HepG2 (cell line): ENCODE results near the gene TYMS. TPM values are rescaled to one million over a fixed set of nuclear protein-coding genes. Genes with fewer than 3 reads are reported as not detected.

Experiments
- ATAC-seq: fragments of 200-7000 bp; cut with Tn5 transposase; 3 replicates; pipeline ENCODE4 v1.9.1; 2020; ENCODE audit warnings: mild to moderate bottlenecking, moderate library complexity
- BruUV-seq: library from RNA; stranded (reverse); fragments of 400-500 nt; replicated peaks from 2 replicates; lab custom pipeline; 2021; lab: Mats Ljungman, UMichigan
- CTCF ChIA-PET: fragments of 300-600 bp; formaldehyde crosslinking; extraction: SDS; loops from one replicate; lab custom pipeline; 2021; ENCODE audit warnings: low total read pairs, inconsistent platforms, low intra/inter-chr PET ratio; lab: Yijun Ruan, JAX
- POLR2A ChIA-PET: fragments of 350-600 bp; sonication (Branson Sonifier 250); formaldehyde crosslinking; loops from one replicate; lab custom pipeline; 2020; ENCODE audit warnings: antibody characterized with exemption, inconsistent platforms; lab: Yijun Ruan, JAX
- DNase-seq: peaks from one replicate; pipeline ENCODE4 v3.0.0-alpha.2; 2015; ENCODE audit warnings: low spot score
- FAIRE-seq: peaks from 3 replicates; lab custom pipeline; 2011; peaks lifted over from hg19 to GRCh38; lab: Jason Lieb, UNC
- H2AFZ ChIP-seq: one replicate; pipeline ENCODE4 v1.6.1; 2011; ENCODE audit warnings: low read length, inconsistent platforms
- H3K27ac ChIP-seq: fragments of 300-600 bp; 3 replicates; pipeline ENCODE4 v1.8.0; 2011; ENCODE audit warnings: mixed run types, mild to moderate bottlenecking, mixed read lengths, low read length, inconsistent platforms; ENCODE audit not compliant: insufficient read depth; ENCODE audit errors: extremely low read length
- H3K27me3 ChIP-seq, 2 experiments: fragments of 200-600 bp in 1 of 2; 2 replicates in 1 of 2; 3 replicates in 1 of 2; pipeline versions ENCODE4 v1.6.0 to v1.8.0; 2011; ENCODE audit warnings: low read length in 2 of 2, mild to moderate bottlenecking in 2 of 2, moderate library complexity in 2 of 2, inconsistent platforms in 1 of 2; ENCODE audit not compliant: insufficient read depth in 2 of 2, control insufficient read depth in 1 of 2
- H3K36me3 ChIP-seq, 2 experiments: fragments of 200-600 bp in 1 of 2; replicated peaks in 1 of 2; 2 replicates in 1 of 2; 3 replicates in 1 of 2; pipeline versions ENCODE4 v1.5.1 to v1.8.0; 2011; ENCODE audit warnings: low read length in 2 of 2, inconsistent platforms in 1 of 2; ENCODE audit not compliant: insufficient read depth in 2 of 2, control insufficient read depth in 1 of 2
- H3K4me1 ChIP-seq: 2 replicates; pipeline ENCODE4 v1.5.1; 2012; ENCODE audit warnings: low read length, inconsistent platforms; ENCODE audit not compliant: insufficient read depth
- H3K4me2 ChIP-seq: 2 replicates; pipeline ENCODE4 v1.6.0; 2011; ENCODE audit warnings: low read depth, low read length, inconsistent platforms
- H3K4me3 ChIP-seq, 3 experiments: fragments of 200-600 bp in 1 of 3; sonication (generic), shearing (Covaris generic) in 1 of 3; replicated peaks in 1 of 3; 2 replicates each; pipeline ENCODE4 v1.5.1; 2011 to 2016; ENCODE audit warnings: low read length in 3 of 3, inconsistent platforms in 2 of 3, low read depth in 2 of 3, mild to moderate bottlenecking in 2 of 3, control low read depth in 1 of 3, mixed read lengths in 1 of 3; ENCODE audit not compliant: insufficient read depth in 1 of 3
- H3K79me2 ChIP-seq: one replicate; pipeline ENCODE4 v1.6.1; 2011; ENCODE audit warnings: low read length, inconsistent platforms; ENCODE audit not compliant: insufficient read depth
- H3K9ac ChIP-seq: 2 replicates; pipeline ENCODE4 v1.6.0; 2011; ENCODE audit warnings: mild to moderate bottlenecking, low read depth, low read length, inconsistent platforms; ENCODE audit not compliant: insufficient read depth
- H3K9me3 ChIP-seq: 2 replicates; pipeline ENCODE4 v1.5.1; 2012; ENCODE audit warnings: mild to moderate bottlenecking, low read length
- H4K20me1 ChIP-seq: 2 replicates; pipeline ENCODE4 v1.6.0; 2011; ENCODE audit warnings: inconsistent platforms, mild to moderate bottlenecking, low read length, moderate library complexity; ENCODE audit not compliant: insufficient read depth
- CENPT ChIP-seq: sonication (generic); formaldehyde crosslinking; IDR thresholded peaks from 2 replicates; pipeline ENCODE4 v1.8.0; 2022; ENCODE audit warnings: low read depth, mild to moderate bottlenecking, moderate library complexity, missing genetic modification reagents
- FOXP1 ChIP-seq, 2 experiments: fragments of 450-650 bp in 1 of 2; IDR thresholded peaks; 2 replicates each; pipeline ENCODE4 v1.6.1; 2017 to 2018; ENCODE audit warnings: antibody characterized with exemption in 1 of 2
- GATAD2A ChIP-seq: IDR thresholded peaks from 2 replicates; pipeline ENCODE4 v1.6.1; 2016
- KAT7 ChIP-seq: IDR thresholded peaks from 2 replicates; pipeline ENCODE4 v1.6.1; 2018; ENCODE audit warnings: borderline replicate concordance, missing compliant biosample characterization
- KLF16 ChIP-seq, 2 experiments: sonication (generic) in 1 of 2; formaldehyde crosslinking in 1 of 2; IDR thresholded peaks; 2 replicates each; pipeline versions ENCODE4 v1.6.1 to v1.8.0; 2016 to 2023; ENCODE audit warnings: missing genetic modification reagents in 2 of 2, missing compliant biosample characterization in 1 of 2
- RBFOX2 ChIP-seq: fragments of 200-400 bp; formaldehyde crosslinking; IDR thresholded peaks from 2 replicates; pipeline ENCODE4 v1.6.1; 2017; ENCODE audit warnings: low read depth, mild to moderate bottlenecking, low read length
- RFXAP ChIP-seq: sonication (generic); formaldehyde crosslinking; IDR thresholded peaks from 2 replicates; pipeline ENCODE4 v1.4.0; 2020; ENCODE audit warnings: missing genetic modification reagents, borderline replicate concordance
- SMARCC2 ChIP-seq: fragments of 450-650 bp; IDR thresholded peaks from 2 replicates; pipeline ENCODE4 v1.6.1; 2017; ENCODE audit warnings: antibody characterized with exemption, mild to moderate bottlenecking
- SP140L ChIP-seq: sonication (generic); formaldehyde crosslinking; IDR thresholded peaks from 2 replicates; pipeline ENCODE4 v1.4.0; 2020; ENCODE audit warnings: missing genetic modification reagents, borderline replicate concordance
- SP4 ChIP-seq: sonication (generic); formaldehyde crosslinking; IDR thresholded peaks from 2 replicates; pipeline ENCODE4 v1.8.1; 2023; ENCODE audit warnings: mild to moderate bottlenecking, missing genetic modification reagents
- ZFP36L1 ChIP-seq: sonication (generic); formaldehyde crosslinking; IDR thresholded peaks from 2 replicates; pipeline ENCODE4 v1.8.0; 2022; ENCODE audit warnings: mild to moderate bottlenecking, missing genetic modification reagents, moderate library complexity
- ZNF234 ChIP-seq: sonication (generic); formaldehyde crosslinking; conservative IDR thresholded peaks from 2 replicates; pipeline ENCODE4 v1.5.1; 2020; ENCODE audit warnings: mild to moderate bottlenecking, missing genetic modification reagents
- ZNF788 ChIP-seq: sonication (generic); formaldehyde crosslinking; IDR thresholded peaks from 2 replicates; pipeline ENCODE4 v1.5.0; 2020; ENCODE audit warnings: mild to moderate bottlenecking, missing genetic modification reagents, borderline replicate concordance
- WGBS: methylation state at CpG from one replicate; pipeline ENCODE4 v1.1.6; 2017; ENCODE audit warnings: low lambda C conversion rate; 5-methylcytosine and 5-hydroxymethylcytosine counted together
- in situ Hi-C: cut with HindIII; loops from 2 replicates; pipeline ENCODE4 v1.10.0; 2017; ENCODE audit warnings: low pct_unique_long_range_greater_than_20kb; ENCODE audit not compliant: extremely low pct_ligation_motif_present
- intact Hi-C: fragments of 100-400 bp; cut with micrococcal nuclease; formaldehyde crosslinking; loops from one replicate; pipeline ENCODE4 v1.10.0; 2022; ENCODE audit not compliant: unreplicated experiment
- polyA plus RNA-seq, 8 experiments: library from polyadenylated mRNA; depleted of rRNA in 3 of 8; stranded (reverse) in 7 of 8; unstranded in 1 of 8; fragments of >200 nt; fragmentation: Illumina TruSeq in 4 of 8; extraction: Trizol in 4 of 8; gene quantifications; 2 replicates each; pipeline versions ENCODE4 v1.2.1 to v1.2.3, GENCODE V29; 2011 to 2016; ENCODE audit warnings: low read depth in 4 of 8, missing spikeins in 1 of 8, mixed read lengths in 1 of 8; ENCODE audit not compliant: insufficient read depth in 1 of 8
- total RNA-seq, 5 experiments: library from RNA; depleted of rRNA; stranded (reverse); fragments of >200 nt; fragmentation: Illumina TruSeq; extraction: Trizol; gene quantifications; 2 replicates each; pipeline ENCODE4 v1.2.3, GENCODE V29; 2016; ENCODE audit warnings: low read depth in 1 of 5
- TF ChIP-seq, protein P1 (sequence below): sonication (generic); formaldehyde crosslinking; IDR thresholded peaks from 2 replicates; pipeline ENCODE4 v1.4.0; 2020; ENCODE audit warnings: low read depth, mild to moderate bottlenecking, missing genetic modification reagents
- TF ChIP-seq, protein P2 (sequence below): sonication (generic); formaldehyde crosslinking; IDR thresholded peaks from 2 replicates; pipeline ENCODE4 v1.9.0; 2021; ENCODE audit warnings: missing genetic modification reagents, mild to moderate bottlenecking, borderline replicate concordance
- TF ChIP-seq, protein P3 (sequence below): sonication (generic); formaldehyde crosslinking; IDR thresholded peaks from 2 replicates; pipeline ENCODE4 v1.5.0; 2020; ENCODE audit warnings: mild to moderate bottlenecking, missing genetic modification reagents, borderline replicate concordance

The TYMS gene
- total and polyA plus RNA-seq, 2 of the 13 experiments (the other 11 are each of a cell fraction or from before 2014, with no cell fraction given) = 80.1 to 106 TPM

DNA sequence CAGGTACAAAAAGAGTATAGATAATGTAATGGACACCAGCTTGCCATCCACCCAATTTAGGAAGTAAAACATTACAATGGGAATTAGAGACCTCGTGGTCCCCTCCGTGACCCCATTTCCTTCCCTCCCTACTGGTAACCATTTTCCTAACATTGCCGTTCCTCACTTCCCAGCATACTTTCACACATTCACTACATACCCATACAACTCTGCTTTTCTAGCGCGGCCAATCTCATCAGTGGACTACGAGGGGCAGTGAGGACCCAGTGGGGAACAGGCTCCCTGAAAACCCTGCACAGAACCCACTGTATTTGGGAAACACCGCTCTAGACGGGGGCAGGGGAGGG lies 53.8 kb downstream of the TYMS start:
- intact Hi-C loops = loop anchor here (2.0 kb wide), 1 partner anchor 52 kb away; no protein-coding TSS in a partner anchor
- in situ Hi-C loops = no loop called here
- FAIRE-seq (no peak), DNase-seq (no peak), ATAC-seq (no peak)
- Histone ChIP-seq H3K79me2 (peaks cover 38% of the 10 kb centered on the region), H3K4me3 (peak overlapping the region; percentile 65 to 79 (median 72)), H3K4me1 (peaks cover 23% of the 10 kb centered on the region), H3K9me3 (no peaks in the 10 kb centered on the region), H3K9ac (peak overlapping the region; percentile 82), H3K4me2 (peak overlapping the region; percentile 96), H4K20me1 (no peaks in the 10 kb centered on the region), H3K27me3 (no peaks in the 10 kb centered on the region), H3K36me3 (peaks cover 0 to 14% of the 10 kb centered on the region in 2 experiments; a peak in 4 of 5 replicates), H2AFZ (no peak overlapping the region), H3K27ac (peak overlapping the region; percentile 70)
- 32% methylated on average over 8 of the region's 8 CpGs for WGBS
- ChIA-PET CTCF (interaction anchor here (1.3 kb wide), 1 partner anchor 128 kb away, joined by 6 read pairs; no protein-coding TSS in a partner anchor), POLR2A (interaction anchor here (0.6 to 1.4 kb wide), 3 partner anchors 8 to 28 kb away, joined by 3 to 5 read pairs (median 5); no protein-coding TSS in a partner anchor)
- BruUV-seq = no TSS peak
- TF ChIP-seq SMARCC2 (no peak), SP4 (no peak), ZNF788 (CRISPR knock-in tag) (no peak), ZFP36L1 (CRISPR knock-in tag) (0 out of 2 replicates have a peak, but pooled peaks have one; percentile 51), FOXP1 (IDR thresholded peaks at IDR 0.05) (no peak), FOXP1 (CRISPR knock-in tag; IDR thresholded peaks at IDR 0.05) (no peak), GATAD2A (0 out of 2 replicates have a peak, but pooled peaks have one; percentile 7), RFXAP (CRISPR knock-in tag) (0 out of 2 replicates have a peak, but pooled peaks have one; percentile 26), KAT7 (CRISPR knock-in tag) (0 out of 2 replicates have a peak, but pooled peaks have one; percentile 1), SP140L (no peak), CENPT (CRISPR knock-in tag) (no peak), RBFOX2 (0 out of 2 replicates have a peak, but pooled peaks have one; percentile 38), KLF16 (CRISPR knock-in tag; IDR thresholded peaks at IDR 0.05) (0 out of 4 replicates have a peak, but pooled peaks of 1 of the 2 experiments have one; percentile 12), ZNF234 (CRISPR knock-in tag) (no peak)
- TF ChIP-seq, protein P1, sequence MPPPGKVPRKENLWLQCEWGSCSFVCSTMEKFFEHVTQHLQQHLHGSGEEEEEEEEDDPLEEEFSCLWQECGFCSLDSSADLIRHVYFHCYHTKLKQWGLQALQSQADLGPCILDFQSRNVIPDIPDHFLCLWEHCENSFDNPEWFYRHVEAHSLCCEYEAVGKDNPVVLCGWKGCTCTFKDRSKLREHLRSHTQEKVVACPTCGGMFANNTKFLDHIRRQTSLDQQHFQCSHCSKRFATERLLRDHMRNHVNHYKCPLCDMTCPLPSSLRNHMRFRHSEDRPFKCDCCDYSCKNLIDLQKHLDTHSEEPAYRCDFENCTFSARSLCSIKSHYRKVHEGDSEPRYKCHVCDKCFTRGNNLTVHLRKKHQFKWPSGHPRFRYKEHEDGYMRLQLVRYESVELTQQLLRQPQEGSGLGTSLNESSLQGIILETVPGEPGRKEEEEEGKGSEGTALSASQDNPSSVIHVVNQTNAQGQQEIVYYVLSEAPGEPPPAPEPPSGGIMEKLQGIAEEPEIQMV (CRISPR knock-in tag) = peak; percentile 97
- TF ChIP-seq, protein P2, sequence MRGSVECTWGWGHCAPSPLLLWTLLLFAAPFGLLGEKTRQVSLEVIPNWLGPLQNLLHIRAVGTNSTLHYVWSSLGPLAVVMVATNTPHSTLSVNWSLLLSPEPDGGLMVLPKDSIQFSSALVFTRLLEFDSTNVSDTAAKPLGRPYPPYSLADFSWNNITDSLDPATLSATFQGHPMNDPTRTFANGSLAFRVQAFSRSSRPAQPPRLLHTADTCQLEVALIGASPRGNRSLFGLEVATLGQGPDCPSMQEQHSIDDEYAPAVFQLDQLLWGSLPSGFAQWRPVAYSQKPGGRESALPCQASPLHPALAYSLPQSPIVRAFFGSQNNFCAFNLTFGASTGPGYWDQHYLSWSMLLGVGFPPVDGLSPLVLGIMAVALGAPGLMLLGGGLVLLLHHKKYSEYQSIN = no peak
- TF ChIP-seq, protein P3, sequence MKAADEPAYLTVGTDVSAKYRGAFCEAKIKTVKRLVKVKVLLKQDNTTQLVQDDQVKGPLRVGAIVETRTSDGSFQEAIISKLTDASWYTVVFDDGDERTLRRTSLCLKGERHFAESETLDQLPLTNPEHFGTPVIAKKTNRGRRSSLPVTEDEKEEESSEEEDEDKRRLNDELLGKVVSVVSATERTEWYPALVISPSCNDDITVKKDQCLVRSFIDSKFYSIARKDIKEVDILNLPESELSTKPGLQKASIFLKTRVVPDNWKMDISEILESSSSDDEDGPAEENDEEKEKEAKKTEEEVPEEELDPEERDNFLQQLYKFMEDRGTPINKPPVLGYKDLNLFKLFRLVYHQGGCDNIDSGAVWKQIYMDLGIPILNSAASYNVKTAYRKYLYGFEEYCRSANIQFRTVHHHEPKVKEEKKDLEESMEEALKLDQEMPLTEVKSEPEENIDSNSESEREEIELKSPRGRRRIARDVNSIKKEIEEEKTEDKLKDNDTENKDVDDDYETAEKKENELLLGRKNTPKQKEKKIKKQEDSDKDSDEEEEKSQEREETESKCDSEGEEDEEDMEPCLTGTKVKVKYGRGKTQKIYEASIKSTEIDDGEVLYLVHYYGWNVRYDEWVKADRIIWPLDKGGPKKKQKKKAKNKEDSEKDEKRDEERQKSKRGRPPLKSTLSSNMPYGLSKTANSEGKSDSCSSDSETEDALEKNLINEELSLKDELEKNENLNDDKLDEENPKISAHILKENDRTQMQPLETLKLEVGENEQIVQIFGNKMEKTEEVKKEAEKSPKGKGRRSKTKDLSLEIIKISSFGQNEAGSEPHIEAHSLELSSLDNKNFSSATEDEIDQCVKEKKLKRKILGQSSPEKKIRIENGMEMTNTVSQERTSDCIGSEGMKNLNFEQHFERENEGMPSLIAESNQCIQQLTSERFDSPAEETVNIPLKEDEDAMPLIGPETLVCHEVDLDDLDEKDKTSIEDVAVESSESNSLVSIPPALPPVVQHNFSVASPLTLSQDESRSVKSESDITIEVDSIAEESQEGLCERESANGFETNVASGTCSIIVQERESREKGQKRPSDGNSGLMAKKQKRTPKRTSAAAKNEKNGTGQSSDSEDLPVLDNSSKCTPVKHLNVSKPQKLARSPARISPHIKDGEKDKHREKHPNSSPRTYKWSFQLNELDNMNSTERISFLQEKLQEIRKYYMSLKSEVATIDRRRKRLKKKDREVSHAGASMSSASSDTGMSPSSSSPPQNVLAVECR (CRISPR knock-in tag) = no peak
